Vagina (tissue), 2 donors: Measurements from ENCODE around the gene SLAMF9.

Source experiments
- CTCF ChIP-seq, 3 experiments: fragments of 450-650 bp in 2 of 3; fragments of 200-600 bp in 1 of 3; sonication (generic) in 1 of 3; IDR thresholded peaks; one replicate each; pipeline ENCODE4 v1.5.1; 2017 to 2019; ENCODE audit warnings: antibody characterized with exemption in 3 of 3, mild to moderate bottlenecking in 2 of 3, moderate library complexity in 2 of 3
- POLR2A ChIP-seq, 2 donors: fragments of 450-650 bp; IDR thresholded peaks; one replicate each; pipeline ENCODE4 v1.6.1; 2017; ENCODE audit warnings: antibody characterized with exemption in 2 of 2, mild to moderate bottlenecking in 2 of 2, moderate library complexity in 2 of 2
- POLR2AphosphoS5 ChIP-seq, 2 donors: sonication (generic); formaldehyde crosslinking; IDR thresholded peaks; one replicate each; pipeline ENCODE4 v1.9.0; 2017; ENCODE audit warnings: antibody characterized with exemption in 2 of 2, mild to moderate bottlenecking in 2 of 2, low read depth in 1 of 2; ENCODE audit not compliant: insufficient read depth in 1 of 2

GRCh38 chr1:159972443-159973205 lies 18.6 kb upstream of the SLAMF9 start:
- TF ChIP-seq CTCF (IDR thresholded peaks at IDR 0.05), result no peak
- no peak for TF ChIP-seq POLR2A (IDR thresholded peaks at IDR 0.05)
- TF ChIP-seq POLR2AphosphoS5 (IDR thresholded peaks at IDR 0.05; ENCODE audit: insufficient read depth in 1 of 2, low read depth in 1 of 2), result no peak
